Hepatocyte (in vitro differentiated cells): ENCODE results near the gene NTNG1.

Source experiments
- EZH2phosphoT487 ChIP-seq: fragments of 200-600 bp; sonication (generic); IDR thresholded peaks from one replicate; pipeline ENCODE4 v1.6.1; 2018; ENCODE audit warnings: antibody characterized with exemption, mild to moderate bottlenecking, low read depth, moderate library complexity; ENCODE audit not compliant: unreplicated experiment, severe bottlenecking
- TF ChIP-seq, protein P1 (sequence below): fragments of 200-600 bp; sonication (generic); IDR thresholded peaks from 2 replicates; pipeline ENCODE4 v1.5.1; 2016; ENCODE audit warnings: antibody characterized with exemption, mild to moderate bottlenecking; ENCODE audit not compliant: poor library complexity

DNA sequence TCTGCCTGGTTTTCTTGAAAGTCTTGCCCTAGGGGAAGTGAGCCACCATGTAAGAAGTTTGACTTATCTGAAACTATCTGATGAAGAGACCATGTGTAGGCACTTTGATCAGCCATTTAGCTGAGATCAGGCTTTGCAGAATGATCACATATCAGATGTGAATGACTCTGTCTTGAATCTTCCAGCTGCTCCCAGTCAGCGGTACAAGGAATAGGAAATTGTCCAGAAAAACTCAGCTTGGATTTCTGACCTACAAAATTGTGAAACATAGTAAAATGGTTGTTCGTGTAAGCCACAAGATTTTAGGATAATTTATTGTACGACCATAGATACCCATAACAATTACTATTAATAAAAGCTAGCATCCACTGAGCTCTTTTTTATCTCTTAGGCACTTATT lies 41.9 kb upstream of the NTNG1 start:
- TF ChIP-seq, protein P1, sequence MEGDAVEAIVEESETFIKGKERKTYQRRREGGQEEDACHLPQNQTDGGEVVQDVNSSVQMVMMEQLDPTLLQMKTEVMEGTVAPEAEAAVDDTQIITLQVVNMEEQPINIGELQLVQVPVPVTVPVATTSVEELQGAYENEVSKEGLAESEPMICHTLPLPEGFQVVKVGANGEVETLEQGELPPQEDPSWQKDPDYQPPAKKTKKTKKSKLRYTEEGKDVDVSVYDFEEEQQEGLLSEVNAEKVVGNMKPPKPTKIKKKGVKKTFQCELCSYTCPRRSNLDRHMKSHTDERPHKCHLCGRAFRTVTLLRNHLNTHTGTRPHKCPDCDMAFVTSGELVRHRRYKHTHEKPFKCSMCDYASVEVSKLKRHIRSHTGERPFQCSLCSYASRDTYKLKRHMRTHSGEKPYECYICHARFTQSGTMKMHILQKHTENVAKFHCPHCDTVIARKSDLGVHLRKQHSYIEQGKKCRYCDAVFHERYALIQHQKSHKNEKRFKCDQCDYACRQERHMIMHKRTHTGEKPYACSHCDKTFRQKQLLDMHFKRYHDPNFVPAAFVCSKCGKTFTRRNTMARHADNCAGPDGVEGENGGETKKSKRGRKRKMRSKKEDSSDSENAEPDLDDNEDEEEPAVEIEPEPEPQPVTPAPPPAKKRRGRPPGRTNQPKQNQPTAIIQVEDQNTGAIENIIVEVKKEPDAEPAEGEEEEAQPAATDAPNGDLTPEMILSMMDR, result no peak
- TF ChIP-seq EZH2phosphoT487, result no peak
